ENCODE measurements around the gene KDM4B. TPM values are rescaled to one million over a fixed set of nuclear protein-coding genes. Genes with fewer than 3 reads are reported as not detected.

Gene KDM4B
- total RNA-seq, 4 donors from 2014 or later = 14.0 to 39.9 (median 19.5) TPM

DNA sequence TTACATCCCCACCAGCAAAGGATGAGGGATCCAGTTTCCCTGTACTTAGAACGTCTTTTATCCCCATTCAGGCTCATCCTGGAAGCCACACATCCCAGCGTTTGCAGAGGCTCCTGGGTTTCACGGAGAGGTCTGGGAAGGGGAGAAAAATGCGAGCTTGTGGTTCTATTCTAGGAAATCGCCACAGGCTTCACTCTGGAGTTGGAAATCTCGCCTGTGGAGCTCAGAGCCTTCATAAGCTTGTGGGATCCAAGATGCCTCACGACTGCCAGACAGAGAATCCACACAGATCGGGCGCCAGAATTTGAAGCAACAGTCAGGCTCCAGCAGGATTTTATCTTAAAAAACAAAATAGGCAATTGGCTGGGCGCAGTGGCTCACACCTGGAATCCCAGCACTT is 213.8 kb downstream of the KDM4B start:
- TF ChIP-seq POLR2A (IDR thresholded peaks at IDR 0.05) = no peak
- TF ChIP-seq, protein P1, sequence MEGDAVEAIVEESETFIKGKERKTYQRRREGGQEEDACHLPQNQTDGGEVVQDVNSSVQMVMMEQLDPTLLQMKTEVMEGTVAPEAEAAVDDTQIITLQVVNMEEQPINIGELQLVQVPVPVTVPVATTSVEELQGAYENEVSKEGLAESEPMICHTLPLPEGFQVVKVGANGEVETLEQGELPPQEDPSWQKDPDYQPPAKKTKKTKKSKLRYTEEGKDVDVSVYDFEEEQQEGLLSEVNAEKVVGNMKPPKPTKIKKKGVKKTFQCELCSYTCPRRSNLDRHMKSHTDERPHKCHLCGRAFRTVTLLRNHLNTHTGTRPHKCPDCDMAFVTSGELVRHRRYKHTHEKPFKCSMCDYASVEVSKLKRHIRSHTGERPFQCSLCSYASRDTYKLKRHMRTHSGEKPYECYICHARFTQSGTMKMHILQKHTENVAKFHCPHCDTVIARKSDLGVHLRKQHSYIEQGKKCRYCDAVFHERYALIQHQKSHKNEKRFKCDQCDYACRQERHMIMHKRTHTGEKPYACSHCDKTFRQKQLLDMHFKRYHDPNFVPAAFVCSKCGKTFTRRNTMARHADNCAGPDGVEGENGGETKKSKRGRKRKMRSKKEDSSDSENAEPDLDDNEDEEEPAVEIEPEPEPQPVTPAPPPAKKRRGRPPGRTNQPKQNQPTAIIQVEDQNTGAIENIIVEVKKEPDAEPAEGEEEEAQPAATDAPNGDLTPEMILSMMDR (IDR thresholded peaks at IDR 0.05) = no peak
- Histone ChIP-seq H3K36me3 (no peaks in the 10 kb centered on the region), H3K4me1 (no peaks in the 10 kb centered on the region), H3K27me3 (peaks cover 0 to 4% (median 0%) of the 10 kb centered on the region in 4 donors), H3K27ac (no peak overlapping the region), H3K9me3 (no peaks in the 10 kb centered on the region), H3K4me3 (no peak overlapping the region)
- intact Hi-C loops (cut with DNase I) = no loop called here
- WGBS, 2 donors = 56 to 69% methylated on average over 8 to 9 of the region's 10 CpGs
- DNase-seq = no peak

DNA sequence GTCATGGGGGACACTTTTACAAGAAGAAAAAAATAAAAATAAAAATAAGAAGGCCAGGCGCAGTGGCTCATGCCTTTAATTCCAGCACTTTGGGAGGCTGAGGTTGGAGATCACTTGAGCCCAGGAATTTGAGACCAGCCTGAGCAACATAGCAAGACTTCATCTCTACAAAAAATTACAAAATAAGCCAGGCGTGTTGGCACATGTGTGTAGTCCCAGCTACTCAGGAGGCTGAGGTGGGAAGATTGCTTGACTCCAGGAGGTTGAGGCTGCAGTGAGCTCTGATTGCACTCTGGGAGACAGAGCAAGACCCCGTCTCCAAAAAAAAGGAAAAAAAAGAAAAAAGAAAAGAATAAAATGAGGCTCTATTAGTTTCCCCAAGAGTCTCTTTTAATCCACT is 214.7 kb downstream of the KDM4B start:
- Histone ChIP-seq H3K9me3 (no peaks in the 10 kb centered on the region), H3K4me3 (no peak overlapping the region), H3K36me3 (no peaks in the 10 kb centered on the region), H3K27me3 (peaks cover 0 to 4% (median 0%) of the 10 kb centered on the region in 4 donors), H3K27ac (no peak overlapping the region), H3K4me1 (no peaks in the 10 kb centered on the region)
- intact Hi-C loops (cut with DNase I) = no loop called here
- WGBS, 2 donors = 69 to 75% methylated on average over 3 of the region's 3 CpGs
- no peak for DNase-seq
- TF ChIP-seq, protein P1 (IDR thresholded peaks at IDR 0.05) = no peak
- no peak for TF ChIP-seq POLR2A (IDR thresholded peaks at IDR 0.05)

DNA sequence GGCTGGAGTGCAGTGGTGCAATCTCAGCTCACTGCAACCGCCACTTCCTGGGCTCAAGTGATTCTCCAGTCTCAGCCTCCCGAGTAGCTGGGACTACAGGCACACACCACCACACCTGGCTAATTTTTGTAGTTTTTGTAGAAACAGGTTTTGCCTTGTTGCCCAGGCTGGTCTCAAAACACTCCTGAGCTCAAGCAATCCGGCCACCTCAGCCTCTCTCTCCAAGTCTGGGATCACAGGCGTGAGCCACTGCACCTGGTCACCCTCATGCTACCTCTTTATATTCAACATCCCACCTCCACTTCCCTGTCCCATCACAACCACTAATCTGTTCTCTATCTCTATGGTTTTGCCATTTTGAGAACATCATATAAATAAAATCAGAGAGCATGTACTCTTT is 216.0 kb downstream of the KDM4B start:
- 83 to 84% methylated on average over 4 of the region's 4 CpGs for WGBS, 2 donors
- H3K36me3 ChIP-seq = no peaks in the 10 kb centered on the region
- TF ChIP-seq, protein P1 (IDR thresholded peaks at IDR 0.05) = no peak
- no peak for TF ChIP-seq POLR2A (IDR thresholded peaks at IDR 0.05)
- no peaks in the 10 kb centered on the region for H3K4me1 ChIP-seq
- H3K9me3 ChIP-seq = no peaks in the 10 kb centered on the region
- no peak overlapping the region for H3K4me3 ChIP-seq
- DNase-seq = no peak
- H3K27me3 ChIP-seq = peaks cover 0 to 4% (median 0%) of the 10 kb centered on the region in 4 donors
- H3K27ac ChIP-seq = no peak overlapping the region
- intact Hi-C loops (cut with DNase I) = no loop called here

DNA sequence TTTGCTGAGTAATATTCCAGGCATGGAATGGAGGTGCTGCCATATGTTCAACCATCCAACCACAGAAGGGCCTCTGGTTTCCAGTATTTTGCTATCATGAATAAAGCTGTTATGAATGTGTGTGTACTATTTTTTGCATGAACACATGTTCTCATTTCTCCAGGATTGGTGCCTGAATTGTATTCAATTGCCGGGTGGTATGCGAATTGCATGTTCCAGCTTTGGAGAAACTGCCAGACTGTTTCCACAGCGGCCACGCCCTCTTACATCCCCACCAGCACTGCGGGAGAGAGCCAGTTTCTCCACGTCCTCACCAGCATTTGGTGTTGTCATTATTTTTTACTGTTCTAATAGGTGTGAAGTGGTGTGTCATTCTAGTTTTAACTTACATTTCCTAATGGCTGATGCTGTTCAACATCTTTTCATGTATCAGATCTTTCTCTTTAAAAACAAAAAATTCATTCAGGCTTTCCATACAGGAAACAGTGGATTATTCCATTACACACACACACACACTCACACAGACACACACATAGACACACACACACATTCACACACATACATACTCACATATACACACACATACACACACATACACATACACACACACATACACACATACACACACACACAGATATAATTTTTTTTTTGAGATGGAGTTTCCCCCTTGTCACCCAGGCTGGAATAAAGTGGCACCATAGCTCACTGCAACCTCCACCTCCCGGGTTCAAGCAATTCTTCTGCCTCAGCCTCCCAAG is 217.6 kb downstream of the KDM4B start:
- intact Hi-C loops (cut with DNase I) = no loop called here
- Histone ChIP-seq H3K9me3 (no peaks in the 10 kb centered on the region), H3K27me3 (peaks cover 0 to 1% (median 0%) of the 10 kb centered on the region in 4 donors), H3K4me1 (no peaks in the 10 kb centered on the region), H3K27ac (no peak overlapping the region), H3K4me3 (no peak overlapping the region), H3K36me3 (no peaks in the 10 kb centered on the region)
- no peak for TF ChIP-seq POLR2A (IDR thresholded peaks at IDR 0.05)
- TF ChIP-seq, protein P1 (IDR thresholded peaks at IDR 0.05) = no peak
- 45 to 51% methylated on average over 7 of the region's 7 CpGs for WGBS, 2 donors
- no peak for DNase-seq

DNA sequence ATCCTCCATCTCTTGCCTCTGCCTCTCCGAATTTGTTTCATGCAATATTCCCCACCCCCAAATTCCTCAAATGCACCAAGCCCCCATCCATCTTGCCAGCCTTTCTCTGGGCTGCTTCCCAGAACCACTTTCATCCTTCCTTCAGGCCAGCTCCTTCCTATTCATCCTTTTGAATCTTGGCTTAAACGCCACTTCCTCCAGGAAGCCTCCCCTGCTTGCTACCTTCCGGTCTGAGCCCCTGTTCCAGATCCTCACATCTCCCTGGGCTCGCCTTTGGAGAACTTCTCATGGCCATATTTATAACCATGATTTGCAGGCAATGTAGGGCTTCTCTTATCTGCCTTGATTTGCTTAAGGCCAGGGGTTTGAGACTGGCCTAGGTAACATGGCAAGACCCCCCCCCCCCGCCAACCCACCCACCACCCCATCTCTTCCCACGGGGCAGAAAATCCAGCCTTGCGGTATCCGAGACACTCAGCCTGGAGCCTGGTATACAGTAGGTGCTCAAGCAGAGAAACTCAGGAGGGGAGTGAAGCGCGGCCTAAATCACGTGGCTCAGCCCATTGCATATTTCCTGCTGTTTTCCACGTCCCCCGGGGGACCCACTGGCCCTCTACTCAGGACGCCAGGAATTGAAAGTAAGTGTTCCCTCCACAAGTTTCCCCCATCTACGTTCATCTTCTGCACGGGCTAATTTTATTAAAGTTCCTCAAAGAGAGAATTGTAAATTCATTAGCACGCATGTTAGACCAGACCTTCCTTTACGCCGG is 219.8 kb downstream of the KDM4B start:
- TF ChIP-seq, protein P1 (IDR thresholded peaks at IDR 0.05) = no peak
- no peak for TF ChIP-seq POLR2A (IDR thresholded peaks at IDR 0.05)
- Histone ChIP-seq H3K36me3 (no peaks in the 10 kb centered on the region), H3K27me3 (no peaks in the 10 kb centered on the region), H3K9me3 (no peaks in the 10 kb centered on the region), H3K4me1 (no peaks in the 10 kb centered on the region), H3K27ac (no peak overlapping the region), H3K4me3 (no peak overlapping the region)
- intact Hi-C loops (cut with DNase I) = no loop called here
- WGBS, 2 donors = 56 to 57% methylated on average over 15 to 16 of the region's 19 CpGs
- no peak for DNase-seq
